Hair follicle dermal papilla cell (primary cell): ENCODE data around the gene DUSP7. TPM values are rescaled to one million over a fixed set of nuclear protein-coding genes. Genes with fewer than 3 reads are reported as not detected.

Experiments
- total RNA-seq: library from RNA; depleted of rRNA; stranded (reverse); fragments of >200 nt; gene quantifications from 2 replicates; pipeline ENCODE4 v1.2.3, GENCODE V29; 2012

Gene DUSP7
- total RNA-seq: 39.0 and 39.6 TPM in 2 replicates

GRCh38 chr3:52056521-52056967, at the start of gene DUSP7:
Gene DUSP7, minus strand, starts transcription at chr3:52056571. Its CDS starts 205 bp downstream, at chr3:52056366.

Other genes with a start within 250 kb of the DUSP7 start
- not detected in 2 replicates for gene IQCF2, start 195.0 kb downstream of the DUSP7 start, total RNA-seq
- gene IQCF5, start 181.0 kb downstream of the DUSP7 start, total RNA-seq: not detected in 2 replicates
- gene IQCF1, start 153.2 kb downstream of the DUSP7 start, total RNA-seq: not detected in 2 replicates
- 14.4 and 15.3 TPM in 2 replicates for gene RRP9, start 114.7 kb downstream of the DUSP7 start, total RNA-seq
- 26.1 and 40.6 TPM in 2 replicates for gene PARP3, start 114.2 kb downstream of the DUSP7 start, total RNA-seq
- not detected in 2 replicates for gene GPR62, start 101.2 kb downstream of the DUSP7 start, total RNA-seq
- gene PCBP4, start 89.1 kb downstream of the DUSP7 start, total RNA-seq: 32.3 and 47.2 TPM in 2 replicates
- 29.5 and 39.0 TPM in 2 replicates for gene ABHD14B, start 82.5 kb downstream of the DUSP7 start, total RNA-seq
- 10.3 and 16.2 TPM in 2 replicates for gene ABHD14A, start 81.5 kb downstream of the DUSP7 start, total RNA-seq
- 29.4 and 36.9 TPM in 2 replicates for gene ACY1, start 73.0 kb downstream of the DUSP7 start, total RNA-seq
- 802 and 851 TPM in 2 replicates for gene RPL29, start 60.7 kb downstream of the DUSP7 start, total RNA-seq
- gene POC1A, start 97.9 kb upstream of the DUSP7 start, total RNA-seq: 1.9 and 3.4 TPM in 2 replicates
- 50.0 and 53.7 TPM in 2 replicates for gene ALAS1, start 141.6 kb upstream of the DUSP7 start, total RNA-seq
- under 0.01 TPM in 1 of 2 replicates, not detected in the other for gene TLR9, start 169.1 kb upstream of the DUSP7 start, total RNA-seq
- gene TWF2, start 182.6 kb upstream of the DUSP7 start, total RNA-seq: 139 and 150 TPM in 2 replicates
- gene PPM1M, start 189.2 kb upstream of the DUSP7 start, total RNA-seq: 40.3 and 46.7 TPM in 2 replicates
- 57.6 and 73.3 TPM in 2 replicates for gene WDR82, start 222.1 kb upstream of the DUSP7 start, total RNA-seq
- 11.9 and 12.0 TPM in 2 replicates for gene GLYCTK, start 231.3 kb upstream of the DUSP7 start, total RNA-seq